ENCODE data around the gene KLF15. TPM values are rescaled to one million over a fixed set of nuclear protein-coding genes. Genes with fewer than 3 reads are reported as not detected.

Gene KLF15
- polyA plus RNA-seq, 2 of the 4 experiments (the other 2 are of a cell fraction): not detected

DNA sequence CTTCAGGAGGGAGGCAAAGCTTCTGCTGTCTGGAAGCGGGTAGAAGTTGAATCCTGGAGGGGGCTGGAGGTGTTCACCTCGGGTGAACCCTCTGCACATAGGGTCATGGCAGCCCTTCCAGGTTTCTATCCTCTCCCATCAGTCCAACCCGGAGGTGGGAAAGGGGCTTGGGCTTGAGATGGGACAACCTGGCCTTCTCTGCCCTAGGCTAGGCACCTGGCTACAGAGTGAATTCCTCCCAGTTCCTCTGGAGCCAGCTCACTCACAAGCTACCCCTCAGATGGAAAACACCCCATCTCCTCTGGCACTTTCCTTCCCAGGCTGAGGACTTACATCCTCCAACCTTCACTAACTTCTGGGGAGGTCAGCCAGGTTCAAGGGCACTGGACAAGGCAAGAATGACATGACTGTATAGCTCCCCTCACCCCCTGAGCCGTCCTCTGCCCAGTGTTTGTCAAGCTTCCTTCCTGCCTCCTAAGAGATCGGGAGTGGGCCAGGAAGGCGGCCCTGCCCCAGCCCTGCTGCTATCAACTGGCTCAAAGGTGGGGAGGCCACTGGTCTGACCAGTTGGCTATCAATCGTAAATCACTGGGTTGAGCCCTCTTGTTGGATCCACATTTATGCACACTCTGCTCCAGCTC, 45.8 kb downstream of the KLF15 start:
- DNase-seq (ENCODE audit: low read depth in 1 of 2, low spot score in 1 of 2) (no peak), ATAC-seq (no peak), FAIRE-seq (no peak)
- no peak overlapping the region for H3K4me3 ChIP-seq
- no peaks in the 10 kb centered on the region for H3K4me1 ChIP-seq
- TF ChIP-seq EHF (CRISPR knock-in tag; IDR thresholded peaks at IDR 0.05) (no peak), CHD2 (IDR thresholded peaks at IDR 0.05; ENCODE audit: low read length, partially characterized antibody) (no peak), HEYL (CRISPR knock-in tag; IDR thresholded peaks at IDR 0.05) (no peak), NFE2L2 (conservative IDR thresholded peaks at IDR 0.05; ENCODE audit: low read length) (no peak), ZSCAN20 (CRISPR knock-in tag; IDR thresholded peaks at IDR 0.05) (no peak), JUNB (IDR thresholded peaks at IDR 0.05) (no peak), MAFK (IDR thresholded peaks at IDR 0.05; ENCODE audit: partially characterized antibody) (no peak), ZNF302 (CRISPR knock-in tag; IDR thresholded peaks at IDR 0.05) (no peak), CEBPB (IDR thresholded peaks at IDR 0.05) (no peak), SREBF2 (IDR thresholded peaks at IDR 0.05) (no peak), TP53 (CRISPR knock-in tag; IDR thresholded peaks at IDR 0.05) (no peak), RARB (CRISPR knock-in tag; IDR thresholded peaks at IDR 0.05) (no peak), FOSL2 (IDR thresholded peaks at IDR 0.05) (no peak), FOSL2 (CRISPR knock-in tag; IDR thresholded peaks at IDR 0.05) (no peak), TFCP2L1 (CRISPR knock-in tag; IDR thresholded peaks at IDR 0.05) (no peak)
- TF ChIP-seq, protein P1, sequence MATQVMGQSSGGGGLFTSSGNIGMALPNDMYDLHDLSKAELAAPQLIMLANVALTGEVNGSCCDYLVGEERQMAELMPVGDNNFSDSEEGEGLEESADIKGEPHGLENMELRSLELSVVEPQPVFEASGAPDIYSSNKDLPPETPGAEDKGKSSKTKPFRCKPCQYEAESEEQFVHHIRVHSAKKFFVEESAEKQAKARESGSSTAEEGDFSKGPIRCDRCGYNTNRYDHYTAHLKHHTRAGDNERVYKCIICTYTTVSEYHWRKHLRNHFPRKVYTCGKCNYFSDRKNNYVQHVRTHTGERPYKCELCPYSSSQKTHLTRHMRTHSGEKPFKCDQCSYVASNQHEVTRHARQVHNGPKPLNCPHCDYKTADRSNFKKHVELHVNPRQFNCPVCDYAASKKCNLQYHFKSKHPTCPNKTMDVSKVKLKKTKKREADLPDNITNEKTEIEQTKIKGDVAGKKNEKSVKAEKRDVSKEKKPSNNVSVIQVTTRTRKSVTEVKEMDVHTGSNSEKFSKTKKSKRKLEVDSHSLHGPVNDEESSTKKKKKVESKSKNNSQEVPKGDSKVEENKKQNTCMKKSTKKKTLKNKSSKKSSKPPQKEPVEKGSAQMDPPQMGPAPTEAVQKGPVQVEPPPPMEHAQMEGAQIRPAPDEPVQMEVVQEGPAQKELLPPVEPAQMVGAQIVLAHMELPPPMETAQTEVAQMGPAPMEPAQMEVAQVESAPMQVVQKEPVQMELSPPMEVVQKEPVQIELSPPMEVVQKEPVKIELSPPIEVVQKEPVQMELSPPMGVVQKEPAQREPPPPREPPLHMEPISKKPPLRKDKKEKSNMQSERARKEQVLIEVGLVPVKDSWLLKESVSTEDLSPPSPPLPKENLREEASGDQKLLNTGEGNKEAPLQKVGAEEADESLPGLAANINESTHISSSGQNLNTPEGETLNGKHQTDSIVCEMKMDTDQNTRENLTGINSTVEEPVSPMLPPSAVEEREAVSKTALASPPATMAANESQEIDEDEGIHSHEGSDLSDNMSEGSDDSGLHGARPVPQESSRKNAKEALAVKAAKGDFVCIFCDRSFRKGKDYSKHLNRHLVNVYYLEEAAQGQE (IDR thresholded peaks at IDR 0.05): no peak
- TF ChIP-seq, protein P2, sequence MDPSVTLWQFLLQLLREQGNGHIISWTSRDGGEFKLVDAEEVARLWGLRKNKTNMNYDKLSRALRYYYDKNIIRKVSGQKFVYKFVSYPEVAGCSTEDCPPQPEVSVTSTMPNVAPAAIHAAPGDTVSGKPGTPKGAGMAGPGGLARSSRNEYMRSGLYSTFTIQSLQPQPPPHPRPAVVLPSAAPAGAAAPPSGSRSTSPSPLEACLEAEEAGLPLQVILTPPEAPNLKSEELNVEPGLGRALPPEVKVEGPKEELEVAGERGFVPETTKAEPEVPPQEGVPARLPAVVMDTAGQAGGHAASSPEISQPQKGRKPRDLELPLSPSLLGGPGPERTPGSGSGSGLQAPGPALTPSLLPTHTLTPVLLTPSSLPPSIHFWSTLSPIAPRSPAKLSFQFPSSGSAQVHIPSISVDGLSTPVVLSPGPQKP (IDR thresholded peaks at IDR 0.05; ENCODE audit: low read depth, low read length): no peak
- no peak overlapping the region for H3K27ac ChIP-seq
- no peaks in the 10 kb centered on the region for H3K9me3 ChIP-seq
- ChIA-PET CTCF (interaction anchor here (0.6 to 0.7 kb wide), 2 partner anchors 11 to 642 kb away, joined by 3 read pairs; no protein-coding TSS in a partner anchor), POLR2A (no interaction called here)
- WGBS (ENCODE audit: missing lambda C conversion rate): 43% methylated on average over 5 of the region's 7 CpGs
- no peak overlapping the region for H3K4me2 ChIP-seq

DNA sequence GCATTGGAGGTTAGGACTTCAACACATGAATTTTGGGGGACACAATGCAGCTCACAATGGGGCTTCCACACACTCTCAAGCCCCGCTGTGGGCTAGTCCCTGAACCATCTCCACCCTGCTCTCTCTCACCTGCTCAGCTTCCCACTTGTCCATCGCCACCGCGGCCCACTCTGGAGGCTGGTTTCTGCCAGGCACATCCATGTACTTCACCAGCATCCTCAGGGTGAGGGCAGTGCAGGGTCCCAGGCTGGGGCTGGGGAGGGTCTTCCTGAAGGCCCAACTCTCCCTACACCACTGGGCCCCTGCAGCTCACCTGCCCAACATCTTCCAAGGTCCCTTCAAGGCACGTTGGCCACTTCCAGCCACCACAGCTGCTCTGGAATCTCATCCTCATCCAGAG, 46.4 kb downstream of the KLF15 start:
- WGBS (ENCODE audit: missing lambda C conversion rate): 67% methylated on average over 5 of the region's 5 CpGs
- no peaks in the 10 kb centered on the region for H3K9me3 ChIP-seq
- no peaks in the 10 kb centered on the region for H3K4me1 ChIP-seq
- DNase-seq (ENCODE audit: low read depth in 1 of 2, low spot score in 1 of 2): no peak
- no peak overlapping the region for H3K4me3 ChIP-seq
- H3K27ac ChIP-seq: no peak overlapping the region
- ChIA-PET CTCF (interaction anchor here (0.6 kb wide), 1 partner anchor 642 kb away, joined by 3 read pairs; no protein-coding TSS in a partner anchor), POLR2A (no interaction called here)
- no peak for FAIRE-seq
- no peak overlapping the region for H3K4me2 ChIP-seq
- no peak for ATAC-seq
- TF ChIP-seq CEBPB (IDR thresholded peaks at IDR 0.05): no peak
- TF ChIP-seq, protein P2 (IDR thresholded peaks at IDR 0.05; ENCODE audit: low read depth, low read length): no peak
- no peak for TF ChIP-seq FOXS1 (CRISPR knock-in tag; IDR thresholded peaks at IDR 0.05)
- no peak for TF ChIP-seq MAFK (IDR thresholded peaks at IDR 0.05; ENCODE audit: partially characterized antibody)
- TF ChIP-seq FOSL2 (IDR thresholded peaks at IDR 0.05): no peak
- no peak for TF ChIP-seq FOSL2 (CRISPR knock-in tag; IDR thresholded peaks at IDR 0.05)
- no peak for TF ChIP-seq MAZ (IDR thresholded peaks at IDR 0.05; ENCODE audit: borderline replicate concordance, low read depth, low read length)
- TF ChIP-seq CHD2 (IDR thresholded peaks at IDR 0.05; ENCODE audit: low read length, partially characterized antibody): no peak
- no peak for TF ChIP-seq RCOR1 (IDR thresholded peaks at IDR 0.05; ENCODE audit: low read depth, low read length)
- TF ChIP-seq, protein P3, sequence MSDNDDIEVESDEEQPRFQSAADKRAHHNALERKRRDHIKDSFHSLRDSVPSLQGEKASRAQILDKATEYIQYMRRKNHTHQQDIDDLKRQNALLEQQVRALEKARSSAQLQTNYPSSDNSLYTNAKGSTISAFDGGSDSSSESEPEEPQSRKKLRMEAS (IDR thresholded peaks at IDR 0.05): no peak
- no peak for TF ChIP-seq HOXB13 (CRISPR knock-in tag; IDR thresholded peaks at IDR 0.05; ENCODE audit: low read depth)
- TF ChIP-seq GATA3 (IDR thresholded peaks at IDR 0.05; ENCODE audit: borderline replicate concordance): no peak
- TF ChIP-seq, protein P4, sequence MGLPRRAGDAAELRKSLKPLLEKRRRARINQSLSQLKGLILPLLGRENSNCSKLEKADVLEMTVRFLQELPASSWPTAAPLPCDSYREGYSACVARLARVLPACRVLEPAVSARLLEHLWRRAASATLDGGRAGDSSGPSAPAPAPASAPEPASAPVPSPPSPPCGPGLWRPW (IDR thresholded peaks at IDR 0.05): no peak
- TF ChIP-seq, protein P5, sequence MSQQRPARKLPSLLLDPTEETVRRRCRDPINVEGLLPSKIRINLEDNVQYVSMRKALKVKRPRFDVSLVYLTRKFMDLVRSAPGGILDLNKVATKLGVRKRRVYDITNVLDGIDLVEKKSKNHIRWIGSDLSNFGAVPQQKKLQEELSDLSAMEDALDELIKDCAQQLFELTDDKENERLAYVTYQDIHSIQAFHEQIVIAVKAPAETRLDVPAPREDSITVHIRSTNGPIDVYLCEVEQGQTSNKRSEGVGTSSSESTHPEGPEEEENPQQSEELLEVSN (IDR thresholded peaks at IDR 0.05; ENCODE audit: borderline replicate concordance, low read depth): no peak
- no peak for TF ChIP-seq CHD4 (IDR thresholded peaks at IDR 0.05; ENCODE audit: borderline replicate concordance)
- TF ChIP-seq NPAS2 (CRISPR knock-in tag; IDR thresholded peaks at IDR 0.05; ENCODE audit: borderline replicate concordance): no peak
- no peak for TF ChIP-seq SMC3 (IDR thresholded peaks at IDR 0.05)
